GM12872 (cell line): Measurements from ENCODE around the gene TMEM270.

Experiments
- CTCF ChIP-seq: IDR thresholded peaks from 3 replicates; pipeline ENCODE4 v1.5.1; 2011; ENCODE audit warnings: low read depth, mild to moderate bottlenecking, low read length, moderate library complexity; ENCODE audit not compliant: insufficient read depth

Gene TMEM270

GRCh38 chr7:73912223-73912622 lies 51.3 kb downstream of the TMEM270 start:
- TF ChIP-seq CTCF: no peak
